Measurements from ENCODE around the gene COL12A1.

The COL12A1 gene

GRCh38 chr6:75205776-75206575 lies at the start of gene COL12A1:
Gene COL12A1, minus strand, starts transcription at chr6:75206053. Its CDS starts 3,261 bp downstream, at chr6:75202792.
- DNase-seq, result no peak

GRCh38 chr6:75250552-75250951 lies 44.7 kb upstream of the COL12A1 start:
- no peak for DNase-seq

DNA sequence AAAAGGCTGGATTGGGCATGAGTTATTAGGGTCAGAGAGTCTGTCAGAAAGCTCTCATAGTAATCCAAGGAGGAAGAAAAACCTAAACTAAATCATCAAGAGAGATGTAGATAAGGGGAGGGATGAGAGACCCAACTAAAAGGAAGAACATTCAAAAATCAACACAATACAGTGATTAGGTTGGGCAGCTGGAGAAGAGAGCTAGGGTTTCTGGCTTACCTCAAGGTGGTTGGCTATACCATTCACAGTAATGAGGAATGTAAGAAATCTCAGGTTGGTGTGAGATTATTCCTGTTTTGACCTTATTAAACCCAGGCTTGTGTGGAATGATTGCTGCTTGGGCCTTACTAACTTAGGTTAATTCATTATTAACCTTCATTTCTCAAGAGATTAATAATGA lies 44.0 kb upstream of the COL12A1 start:
- no peak for DNase-seq

GRCh38 chr6:75246386-75246785 lies 40.5 kb upstream of the COL12A1 start:
- no peak for DNase-seq

GRCh38 chr6:75244063-75244584 lies 38.3 kb upstream of the COL12A1 start:
- DNase-seq, result no peak

DNA sequence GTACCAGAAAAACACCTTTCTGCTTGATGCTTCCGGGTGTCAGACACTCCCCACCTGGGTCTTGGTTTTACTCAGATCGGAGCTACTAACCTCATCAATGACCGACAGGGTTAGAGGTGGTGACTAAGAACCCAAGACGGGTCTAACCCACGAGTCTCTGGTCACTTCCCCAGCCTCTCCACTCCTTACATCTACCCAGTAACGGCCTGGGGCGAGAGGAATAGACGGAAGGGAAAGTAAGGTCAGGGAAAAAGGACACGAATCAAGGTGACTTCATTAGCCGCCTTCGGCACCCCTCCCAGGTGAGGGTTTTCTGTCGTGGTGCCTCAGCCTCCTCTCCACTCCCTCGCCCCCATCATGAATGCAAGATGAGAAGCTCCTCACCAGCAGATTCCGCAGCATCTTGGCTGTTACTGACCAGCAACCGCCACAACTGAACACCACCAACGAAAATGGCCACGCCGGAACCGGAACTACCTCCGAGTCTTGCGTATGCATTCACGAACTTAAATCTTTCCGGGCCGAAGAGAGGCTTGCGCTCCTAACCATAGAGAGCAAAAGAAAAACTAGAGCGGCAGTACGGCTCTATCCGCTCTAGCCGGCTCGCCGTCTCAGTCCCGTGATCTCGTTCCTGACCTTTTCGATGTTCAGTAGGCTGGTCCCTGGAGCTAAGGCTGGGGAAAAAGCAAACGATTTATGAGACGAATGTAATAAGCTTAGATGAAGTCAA lies 37.6 kb upstream of the COL12A1 start, which contains the start of gene COX7A2:
Gene COX7A2, minus strand, starts transcription at position 469 of the 730 bp plus-strand sequence. Its CDS starts 67 bp downstream, at position 402.
- DNase-seq, result peak; percentile 80

- DNase-seq, result no peak
These were observed 30.8 kb upstream of the COL12A1 start for GRCh38 chr6:75236630-75237029.

DNA sequence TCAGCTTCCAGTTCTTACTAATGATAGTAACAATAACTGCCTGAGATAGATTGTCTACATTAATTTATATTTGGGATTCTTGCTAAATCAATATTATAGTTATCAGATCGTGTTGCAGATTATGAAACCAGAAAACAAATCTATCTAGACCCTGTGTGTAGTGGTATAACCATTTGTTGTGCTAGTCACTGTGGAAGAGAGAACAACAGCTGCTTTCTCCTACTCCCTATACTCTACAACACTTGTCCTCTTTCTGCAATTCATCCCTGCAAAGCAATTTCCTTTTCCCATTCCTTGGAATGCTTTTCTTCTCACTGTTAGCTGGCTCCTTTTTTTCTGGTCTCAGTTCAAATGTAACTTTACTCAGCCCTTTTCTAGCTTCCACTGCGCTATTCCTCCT lies 29.4 kb upstream of the COL12A1 start:
- no peak for DNase-seq

DNA sequence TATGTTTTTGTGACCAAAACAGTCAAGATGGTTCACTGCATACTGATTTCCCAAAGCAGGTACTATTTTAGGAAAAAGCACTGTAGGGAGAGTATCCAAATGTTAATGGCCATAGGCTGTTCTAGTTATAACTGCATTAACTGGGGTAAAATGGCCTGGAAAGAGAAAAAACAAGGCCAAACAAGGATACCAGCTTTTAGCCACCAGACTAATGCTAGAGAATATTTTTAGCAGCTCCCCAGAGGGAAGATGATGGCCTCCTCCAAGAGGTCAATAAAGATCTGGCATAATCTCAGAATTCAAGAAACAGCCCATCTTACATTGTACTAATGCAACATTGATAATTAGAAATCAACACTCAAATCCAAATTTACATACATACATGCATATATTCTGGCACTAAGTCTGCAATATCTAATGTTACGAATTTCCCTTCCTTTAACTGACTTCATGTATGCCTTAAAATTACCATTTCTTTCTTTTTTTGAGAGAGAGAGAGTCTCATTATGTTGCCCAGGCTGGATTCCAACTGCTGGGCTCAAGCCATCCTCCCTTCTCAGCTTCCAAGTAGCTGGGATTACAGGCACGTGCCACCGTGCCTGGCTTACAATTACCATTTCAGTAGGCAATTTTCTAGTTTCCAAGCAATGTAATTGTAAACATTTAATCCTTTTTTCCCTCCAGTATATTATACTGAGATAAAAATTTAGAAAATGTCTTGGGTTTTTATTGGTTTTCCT lies 28.4 kb upstream of the COL12A1 start:
- DNase-seq, result no peak

DNA sequence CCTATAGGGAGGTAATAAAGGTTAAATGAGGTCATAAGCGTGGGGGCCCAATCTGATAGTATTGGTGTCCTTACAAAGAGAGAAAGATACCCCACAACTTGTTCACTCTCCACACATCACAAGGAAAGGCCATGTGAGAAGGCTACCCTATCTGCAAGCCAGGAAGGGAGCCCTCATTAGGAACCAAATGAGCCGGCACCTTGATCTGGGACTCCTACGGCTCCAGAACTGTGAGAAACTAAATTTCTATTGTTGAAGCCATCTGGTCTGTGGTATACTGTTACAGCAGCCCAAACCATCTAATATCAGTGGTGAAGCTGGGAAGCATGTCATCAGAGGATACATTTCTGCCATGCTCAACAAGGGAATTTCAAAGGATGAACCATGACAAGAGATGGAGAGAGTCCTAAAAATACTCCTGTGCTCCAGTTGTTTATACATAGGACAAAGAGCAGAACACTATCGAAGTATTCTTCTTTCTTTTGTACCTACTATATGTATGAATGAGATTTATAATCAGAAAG lies 27.3 kb upstream of the COL12A1 start:
- DNase-seq, result no peak

GRCh38 chr6:75230484-75231325 lies 24.9 kb upstream of the COL12A1 start:
- DNase-seq, result no peak

- no peak for DNase-seq
These were observed 18.6 kb upstream of the COL12A1 start for GRCh38 chr6:75224303-75224926.

GRCh38 chr6:75223428-75223827 lies 17.6 kb upstream of the COL12A1 start:
- no peak for DNase-seq

DNA sequence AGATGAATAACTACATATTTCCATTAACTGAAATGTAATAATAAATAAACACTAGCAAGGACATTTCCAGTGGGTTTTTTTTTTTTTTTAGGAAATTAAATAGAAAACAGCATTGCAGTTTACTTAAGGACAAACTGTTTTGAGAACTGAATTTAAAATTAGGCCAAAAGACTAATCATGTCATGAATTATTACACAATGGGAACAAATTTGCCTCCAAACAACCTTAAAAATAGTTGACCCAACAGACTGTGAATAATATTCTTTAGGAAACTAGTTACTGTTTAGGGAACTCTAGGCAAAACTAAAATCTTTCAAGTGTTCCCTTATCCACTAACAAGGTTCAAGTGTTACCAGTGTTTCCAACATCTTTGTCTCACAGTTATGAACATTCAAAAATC lies 16.4 kb upstream of the COL12A1 start:
- no peak for DNase-seq

DNA sequence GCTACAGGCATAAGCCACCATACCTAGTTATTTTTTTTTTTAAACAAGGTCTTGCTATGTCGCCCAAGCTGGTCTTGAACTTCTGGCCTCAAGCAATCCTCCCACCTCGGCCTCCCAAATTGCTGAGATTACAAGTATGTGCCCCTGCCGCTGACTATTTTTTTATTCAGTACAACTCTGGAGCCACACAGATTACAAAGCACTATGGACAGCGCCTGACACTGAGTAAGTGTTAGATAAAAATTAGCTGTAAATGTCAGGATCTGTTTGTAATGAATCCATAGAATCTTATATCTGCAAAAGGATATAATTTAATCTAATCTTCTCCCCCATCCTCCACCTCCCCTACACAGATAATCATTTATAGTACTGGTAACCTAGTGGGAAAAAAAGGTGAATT lies 15.3 kb upstream of the COL12A1 start:
- DNase-seq, result no peak

- no peak for DNase-seq
These were observed 14.5 kb upstream of the COL12A1 start for GRCh38 chr6:75220357-75220756.

DNA sequence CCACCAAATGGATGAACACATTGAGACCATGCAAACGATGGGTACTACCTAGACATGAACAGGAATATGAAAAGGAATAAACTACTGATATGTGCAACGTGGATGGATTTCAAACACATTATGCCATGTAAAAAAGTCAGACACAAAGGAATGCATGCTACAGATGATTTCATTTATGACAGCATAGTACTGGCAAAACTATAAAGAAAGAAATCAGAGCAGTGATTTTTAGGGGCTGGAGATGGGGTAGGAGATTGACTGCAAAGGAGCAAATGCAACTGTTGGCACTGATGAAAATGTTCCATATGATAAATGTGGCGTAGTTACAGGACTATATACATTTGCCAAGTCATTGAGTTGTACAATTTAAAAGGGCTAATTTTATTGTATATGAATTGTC lies 13.4 kb upstream of the COL12A1 start:
- DNase-seq, result no peak

DNA sequence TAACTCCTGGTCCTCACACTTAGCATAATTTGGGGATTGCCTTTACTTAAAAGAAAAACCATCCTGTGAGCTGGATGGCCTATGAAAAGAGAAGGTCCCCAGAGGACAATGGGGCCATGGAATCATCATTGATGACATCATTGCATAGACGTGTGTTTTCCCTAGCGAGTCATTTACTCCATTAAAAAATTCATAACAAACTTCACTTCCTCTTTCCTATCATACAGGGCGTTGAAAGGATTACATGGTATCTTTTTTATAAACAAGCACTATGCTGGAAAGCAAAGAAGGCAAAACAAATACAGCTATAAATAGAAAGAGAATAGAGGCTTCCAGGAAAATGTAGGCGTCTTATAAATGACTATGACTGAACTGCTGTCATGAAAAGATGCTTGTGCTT lies 11.3 kb upstream of the COL12A1 start:
- no peak for DNase-seq

DNA sequence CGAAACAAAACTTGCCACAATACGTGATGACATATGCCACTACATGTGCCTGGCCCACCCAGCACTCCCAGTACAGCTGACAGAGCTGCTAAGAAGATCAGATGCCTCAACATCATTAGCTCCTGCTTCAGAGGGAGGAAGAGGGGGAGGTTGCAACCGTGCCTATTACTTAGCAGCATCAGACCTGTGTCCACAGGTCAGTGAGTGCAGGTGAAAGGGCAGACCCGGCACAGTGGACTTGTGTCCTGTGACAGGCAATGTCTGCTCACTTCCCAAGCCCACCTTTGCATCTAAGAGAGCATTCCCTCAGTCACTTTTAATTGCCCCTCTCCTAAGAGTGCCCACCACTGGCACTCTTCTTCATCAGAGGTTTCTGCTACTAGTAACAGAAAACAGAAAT lies 9.4 kb upstream of the COL12A1 start:
- no peak for DNase-seq

DNA sequence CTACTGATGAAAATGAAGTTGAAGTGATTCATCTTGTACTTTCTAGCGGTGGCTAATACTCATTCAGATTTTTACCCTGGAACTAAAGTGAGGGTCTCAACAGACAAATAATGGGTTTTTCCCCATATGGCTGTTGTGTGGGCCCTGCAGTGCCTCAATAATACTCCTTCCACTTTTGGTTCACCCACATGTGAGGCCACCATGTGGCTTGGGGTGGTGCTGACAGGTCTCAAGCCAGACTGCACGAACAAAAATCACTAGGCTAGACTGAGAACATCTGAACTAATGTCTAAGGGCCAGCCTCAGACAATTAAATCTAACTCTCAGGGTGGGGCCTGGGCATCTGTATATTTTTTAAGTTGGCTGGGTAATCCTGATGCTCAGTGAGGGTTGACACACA lies 7.9 kb upstream of the COL12A1 start:
- no peak for DNase-seq

GRCh38 chr6:75213112-75213511 lies 7.3 kb upstream of the COL12A1 start:
- no peak for DNase-seq

Measured in stimulated activated CD4-positive, alpha-beta T cell treated with anti-CD3 and anti-CD28 coated beads, Interleukin-4, amount 100 ng/mL, for 1 hour (primary cell).